ENCODE measurements around the gene HSPA13. TPM values are rescaled to one million over a fixed set of nuclear protein-coding genes. Genes with fewer than 3 reads are reported as not detected.

Gene HSPA13
- total RNA-seq, 2 donors from 2014 or later, result 35.0 to 39.7 TPM

DNA sequence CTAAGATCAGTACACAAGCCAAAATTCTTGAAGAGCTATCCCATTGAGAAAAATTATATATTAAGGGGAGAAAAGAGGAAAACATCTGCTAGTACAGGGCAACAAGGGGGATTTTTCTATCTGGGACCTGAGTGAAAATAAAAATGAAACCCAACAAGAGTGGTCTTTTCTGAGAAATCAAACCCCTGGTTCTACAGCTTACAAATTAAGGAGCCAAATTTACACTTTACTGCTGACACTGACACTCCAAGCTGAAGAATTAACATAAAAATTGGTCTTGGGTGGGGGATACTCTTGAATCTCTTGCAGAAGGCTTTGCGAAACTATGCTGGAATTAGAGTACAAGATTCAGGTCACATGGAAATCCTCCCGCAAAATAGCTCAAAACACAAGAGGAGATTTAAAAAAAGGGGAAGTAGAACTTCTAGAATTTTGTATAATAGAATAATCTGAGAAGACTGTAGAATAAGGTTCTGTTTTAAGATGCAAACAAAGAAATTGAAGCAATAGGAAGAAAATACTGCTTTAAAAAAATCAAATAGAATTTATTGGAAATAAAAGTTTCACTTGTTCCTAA lies 32.1 kb upstream of the HSPA13 start:
- Histone ChIP-seq H3K27me3 (ENCODE audit: control insufficient read depth, insufficient read depth, low read length, poor library complexity, severe bottlenecking) (no peaks in the 10 kb centered on the region), H3K4me1 (ENCODE audit: control insufficient read depth, insufficient read depth, low read length) (no peaks in the 10 kb centered on the region), H3K4me3 (ENCODE audit: low read length) (no peak overlapping the region), H3K9ac (ENCODE audit: extremely low read depth, low read length, poor library complexity, severe bottlenecking) (no peak overlapping the region), H3K36me3 (ENCODE audit: control insufficient read depth, insufficient read depth, low read length) (no peaks in the 10 kb centered on the region), H3K9me3 (ENCODE audit: control insufficient read depth, low read length) (peaks cover 15% of the 10 kb centered on the region), H3K27ac (ENCODE audit: low read depth, low read length) (no peak overlapping the region)
- H3K4me1 Mint-ChIP-seq, result no peaks in the 10 kb centered on the region
- no peaks in the 10 kb centered on the region for H3K36me3 Mint-ChIP-seq (ENCODE audit: low read depth)
- no peak overlapping the region for H3K27ac Mint-ChIP-seq
- 94 to 100% methylated on average over 2 of the region's 2 CpGs for WGBS, 2 experiments (ENCODE audit: insufficient coverage in 1 of 2, insufficient read length in 1 of 2)
- peaks cover 19% of the 10 kb centered on the region for H3K9me3 Mint-ChIP-seq
- no peaks in the 10 kb centered on the region for H3K27me3 Mint-ChIP-seq (ENCODE audit: insufficient read depth)
- H3K4me3 Mint-ChIP-seq, result no peak overlapping the region
- TF ChIP-seq, protein P1, sequence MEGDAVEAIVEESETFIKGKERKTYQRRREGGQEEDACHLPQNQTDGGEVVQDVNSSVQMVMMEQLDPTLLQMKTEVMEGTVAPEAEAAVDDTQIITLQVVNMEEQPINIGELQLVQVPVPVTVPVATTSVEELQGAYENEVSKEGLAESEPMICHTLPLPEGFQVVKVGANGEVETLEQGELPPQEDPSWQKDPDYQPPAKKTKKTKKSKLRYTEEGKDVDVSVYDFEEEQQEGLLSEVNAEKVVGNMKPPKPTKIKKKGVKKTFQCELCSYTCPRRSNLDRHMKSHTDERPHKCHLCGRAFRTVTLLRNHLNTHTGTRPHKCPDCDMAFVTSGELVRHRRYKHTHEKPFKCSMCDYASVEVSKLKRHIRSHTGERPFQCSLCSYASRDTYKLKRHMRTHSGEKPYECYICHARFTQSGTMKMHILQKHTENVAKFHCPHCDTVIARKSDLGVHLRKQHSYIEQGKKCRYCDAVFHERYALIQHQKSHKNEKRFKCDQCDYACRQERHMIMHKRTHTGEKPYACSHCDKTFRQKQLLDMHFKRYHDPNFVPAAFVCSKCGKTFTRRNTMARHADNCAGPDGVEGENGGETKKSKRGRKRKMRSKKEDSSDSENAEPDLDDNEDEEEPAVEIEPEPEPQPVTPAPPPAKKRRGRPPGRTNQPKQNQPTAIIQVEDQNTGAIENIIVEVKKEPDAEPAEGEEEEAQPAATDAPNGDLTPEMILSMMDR (conservative IDR thresholded peaks at IDR 0.05), result no peak
- DNase-seq, result no peak

GRCh38 chr21:14405962-14406361 lies 23.0 kb upstream of the HSPA13 start:
- WGBS, 2 experiments (ENCODE audit: insufficient coverage in 1 of 2, insufficient read length in 1 of 2), result 82% methylated on average over 2 of the region's 2 CpGs; no CpG with 5 or more reads in 1 of the 2 experiments
- no peaks in the 10 kb centered on the region for H3K4me1 ChIP-seq (ENCODE audit: control insufficient read depth, insufficient read depth, low read length)

GRCh38 chr21:14405225-14405624 lies 22.3 kb upstream of the HSPA13 start:
- WGBS, 2 experiments (ENCODE audit: insufficient coverage in 1 of 2, insufficient read length in 1 of 2), result 83% methylated on average over 1 of the region's 1 CpG; no CpG with 5 or more reads in 1 of the 2 experiments
- H3K27me3 ChIP-seq (ENCODE audit: control insufficient read depth, insufficient read depth, low read length, poor library complexity, severe bottlenecking), result no peaks in the 10 kb centered on the region
- no peaks in the 10 kb centered on the region for H3K9me3 ChIP-seq (ENCODE audit: control insufficient read depth, low read length)
- no peak overlapping the region for H3K4me3 Mint-ChIP-seq
- no peak overlapping the region for H3K27ac Mint-ChIP-seq
- peaks cover 6% of the 10 kb centered on the region for H3K9me3 Mint-ChIP-seq
- H3K4me3 ChIP-seq (ENCODE audit: low read length), result no peak overlapping the region
- H3K27me3 Mint-ChIP-seq (ENCODE audit: insufficient read depth), result no peaks in the 10 kb centered on the region
- H3K4me1 Mint-ChIP-seq, result peaks cover 3% of the 10 kb centered on the region
- H3K27ac ChIP-seq (ENCODE audit: low read depth, low read length), result no peak overlapping the region
- H3K36me3 Mint-ChIP-seq (ENCODE audit: low read depth), result no peaks in the 10 kb centered on the region
- H3K4me1 ChIP-seq (ENCODE audit: control insufficient read depth, insufficient read depth, low read length), result no peaks in the 10 kb centered on the region
- DNase-seq, result no peak
- TF ChIP-seq, protein P1 (conservative IDR thresholded peaks at IDR 0.05), result no peak
- no peaks in the 10 kb centered on the region for H3K36me3 ChIP-seq (ENCODE audit: control insufficient read depth, insufficient read depth, low read length)
- no peak overlapping the region for H3K9ac ChIP-seq (ENCODE audit: extremely low read depth, low read length, poor library complexity, severe bottlenecking)

More at GRCh38 chr21:14405962-14406361, 23.0 kb upstream of the HSPA13 start:
- Mint-ChIP-seq H3K4me3 (no peak overlapping the region), H3K9me3 (peaks cover 6% of the 10 kb centered on the region), H3K27ac (no peak overlapping the region), H3K36me3 (ENCODE audit: low read depth) (no peaks in the 10 kb centered on the region), H3K4me1 (peaks cover 3% of the 10 kb centered on the region), H3K27me3 (ENCODE audit: insufficient read depth) (no peaks in the 10 kb centered on the region)
- H3K9ac ChIP-seq (ENCODE audit: extremely low read depth, low read length, poor library complexity, severe bottlenecking), result no peak overlapping the region
- no peak overlapping the region for H3K27ac ChIP-seq (ENCODE audit: low read depth, low read length)
- no peaks in the 10 kb centered on the region for H3K9me3 ChIP-seq (ENCODE audit: control insufficient read depth, low read length)
- TF ChIP-seq, protein P1 (conservative IDR thresholded peaks at IDR 0.05), result no peak
- H3K4me3 ChIP-seq (ENCODE audit: low read length), result no peak overlapping the region
- no peaks in the 10 kb centered on the region for H3K36me3 ChIP-seq (ENCODE audit: control insufficient read depth, insufficient read depth, low read length)
- H3K27me3 ChIP-seq (ENCODE audit: control insufficient read depth, insufficient read depth, low read length, poor library complexity, severe bottlenecking), result no peaks in the 10 kb centered on the region
- no peak for DNase-seq

Measured in endodermal cell (in vitro differentiated cells).